ENCODE results near the gene ADAMTS12. TPM values are rescaled to one million over a fixed set of nuclear protein-coding genes. Genes with fewer than 3 reads are reported as not detected.
"Not testable (repeated sequence)": the region's sequence is repeated elsewhere in the genome, so short reads cannot be mapped to it uniquely, and the experiment has no call there.

The ADAMTS12 gene
- total RNA-seq, 1 donor from 2014 or later, result 4.1 TPM

DNA sequence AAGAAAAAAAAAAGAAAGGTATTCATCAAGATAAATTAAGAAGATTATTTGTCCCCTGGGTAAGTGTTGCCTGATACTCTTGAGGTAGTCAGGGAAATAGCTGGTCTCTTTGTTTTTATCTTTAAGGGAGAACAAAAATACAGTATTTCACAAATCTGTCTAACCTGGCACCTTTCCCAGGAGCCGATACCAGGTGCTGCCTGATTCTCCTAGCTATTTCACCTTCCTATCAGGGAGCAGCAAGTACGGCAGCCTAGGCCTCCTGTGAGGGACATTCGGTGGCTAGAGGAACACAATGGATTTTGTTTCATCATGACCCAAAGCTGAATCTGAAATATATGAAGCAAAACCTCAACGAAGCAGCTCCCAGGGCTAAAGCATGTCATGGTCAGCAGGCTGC, 365.0 kb downstream of the ADAMTS12 start:
- DNase-seq (ENCODE audit: low read depth), result no peak
- Histone ChIP-seq H3K4me3 (ENCODE audit: low read depth, low read length) (no peak overlapping the region), H3K36me3 (ENCODE audit: control insufficient read depth, insufficient read depth, low read length) (no peaks in the 10 kb centered on the region), H3K27me3 (ENCODE audit: control insufficient read depth, insufficient read depth, low read length) (no peaks in the 10 kb centered on the region)
- TF ChIP-seq, protein P1, sequence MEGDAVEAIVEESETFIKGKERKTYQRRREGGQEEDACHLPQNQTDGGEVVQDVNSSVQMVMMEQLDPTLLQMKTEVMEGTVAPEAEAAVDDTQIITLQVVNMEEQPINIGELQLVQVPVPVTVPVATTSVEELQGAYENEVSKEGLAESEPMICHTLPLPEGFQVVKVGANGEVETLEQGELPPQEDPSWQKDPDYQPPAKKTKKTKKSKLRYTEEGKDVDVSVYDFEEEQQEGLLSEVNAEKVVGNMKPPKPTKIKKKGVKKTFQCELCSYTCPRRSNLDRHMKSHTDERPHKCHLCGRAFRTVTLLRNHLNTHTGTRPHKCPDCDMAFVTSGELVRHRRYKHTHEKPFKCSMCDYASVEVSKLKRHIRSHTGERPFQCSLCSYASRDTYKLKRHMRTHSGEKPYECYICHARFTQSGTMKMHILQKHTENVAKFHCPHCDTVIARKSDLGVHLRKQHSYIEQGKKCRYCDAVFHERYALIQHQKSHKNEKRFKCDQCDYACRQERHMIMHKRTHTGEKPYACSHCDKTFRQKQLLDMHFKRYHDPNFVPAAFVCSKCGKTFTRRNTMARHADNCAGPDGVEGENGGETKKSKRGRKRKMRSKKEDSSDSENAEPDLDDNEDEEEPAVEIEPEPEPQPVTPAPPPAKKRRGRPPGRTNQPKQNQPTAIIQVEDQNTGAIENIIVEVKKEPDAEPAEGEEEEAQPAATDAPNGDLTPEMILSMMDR (IDR thresholded peaks at IDR 0.05; ENCODE audit: insufficient read depth, low read length, poor library complexity, severe bottlenecking), result no peak

DNA sequence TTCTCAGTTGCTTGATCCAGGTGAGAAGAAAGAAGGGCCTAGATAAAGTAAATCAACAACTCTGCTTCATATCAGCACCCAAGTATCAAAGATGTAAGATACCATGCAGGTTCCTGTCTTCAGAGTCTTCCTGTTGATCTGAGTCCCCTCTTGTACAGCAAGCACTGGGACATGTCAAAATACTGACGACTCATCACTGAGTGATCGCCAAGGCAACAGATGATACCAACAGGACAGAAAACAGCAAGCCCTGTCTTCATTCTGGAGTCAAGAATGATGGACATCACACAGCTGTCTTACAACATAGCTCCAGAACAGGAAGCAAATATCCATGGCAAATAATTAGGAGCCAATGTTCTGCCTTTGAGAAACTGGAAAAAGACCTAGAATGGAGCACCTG, 367.3 kb downstream of the ADAMTS12 start:
- no peak for DNase-seq (ENCODE audit: low read depth)
- no peak overlapping the region for H3K4me3 ChIP-seq (ENCODE audit: low read depth, low read length)
- TF ChIP-seq, protein P1 (IDR thresholded peaks at IDR 0.05; ENCODE audit: insufficient read depth, low read length, poor library complexity, severe bottlenecking), result no peak
- no peaks in the 10 kb centered on the region for H3K36me3 ChIP-seq (ENCODE audit: control insufficient read depth, insufficient read depth, low read length)
- H3K27me3 ChIP-seq (ENCODE audit: control insufficient read depth, insufficient read depth, low read length), result no peaks in the 10 kb centered on the region

DNA sequence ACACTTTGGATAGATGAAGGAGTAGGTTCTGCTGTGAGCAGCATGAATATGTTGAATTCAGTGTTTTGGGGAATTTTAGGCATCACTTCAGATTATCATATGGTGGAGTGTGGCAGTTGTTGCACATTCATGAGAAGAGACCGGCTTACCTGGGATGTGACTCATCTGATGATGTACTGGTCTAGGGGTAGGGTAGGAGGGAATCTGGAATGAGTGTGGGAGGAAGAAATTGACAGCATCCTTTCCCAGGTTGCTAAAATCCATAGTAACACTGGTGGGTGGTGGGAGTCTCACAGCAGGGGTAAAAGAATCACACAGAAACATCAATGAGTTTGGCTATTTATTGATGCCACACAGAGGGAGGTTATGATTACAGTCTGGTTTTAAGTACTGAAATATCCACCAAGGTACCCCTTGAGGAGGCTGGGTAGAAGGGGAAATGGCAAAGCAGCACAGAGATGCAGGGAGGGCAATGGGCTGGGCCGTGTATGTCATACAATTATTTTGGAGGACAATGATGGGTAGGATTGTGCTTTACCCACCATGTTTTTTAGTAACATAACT, 368.5 kb downstream of the ADAMTS12 start:
- H3K36me3 ChIP-seq (ENCODE audit: control insufficient read depth, insufficient read depth, low read length), result no peaks in the 10 kb centered on the region
- H3K4me3 ChIP-seq (ENCODE audit: low read depth, low read length), result no peak overlapping the region
- no peak for DNase-seq (ENCODE audit: low read depth)
- TF ChIP-seq, protein P1 (IDR thresholded peaks at IDR 0.05; ENCODE audit: insufficient read depth, low read length, poor library complexity, severe bottlenecking), result no peak
- no peaks in the 10 kb centered on the region for H3K27me3 ChIP-seq (ENCODE audit: control insufficient read depth, insufficient read depth, low read length)

DNA sequence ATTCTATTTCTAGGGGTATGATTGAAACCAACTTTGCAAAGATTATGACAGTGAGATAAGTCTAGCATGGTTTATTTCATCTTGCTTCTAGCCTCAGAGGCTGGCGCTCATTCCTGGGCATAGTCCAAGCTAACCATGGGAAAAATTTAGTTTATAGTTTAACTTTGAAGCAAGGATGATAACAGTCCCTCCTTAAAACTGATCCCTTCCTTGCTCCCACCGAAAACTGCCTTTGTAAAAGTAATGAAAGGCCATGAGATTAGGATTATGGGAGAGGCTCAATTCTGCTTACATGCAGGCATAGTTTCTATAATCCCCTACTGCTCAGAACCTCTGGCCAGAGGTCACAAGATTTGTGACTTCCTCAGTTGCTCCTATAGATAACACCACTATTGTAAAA, 375.4 kb downstream of the ADAMTS12 start:
- no peaks in the 10 kb centered on the region for H3K36me3 ChIP-seq (ENCODE audit: control insufficient read depth, insufficient read depth, low read length)
- TF ChIP-seq, protein P1 (IDR thresholded peaks at IDR 0.05; ENCODE audit: insufficient read depth, low read length, poor library complexity, severe bottlenecking), result no peak
- H3K27me3 ChIP-seq (ENCODE audit: control insufficient read depth, insufficient read depth, low read length), result no peaks in the 10 kb centered on the region
- DNase-seq (ENCODE audit: low read depth), result no peak
- H3K4me3 ChIP-seq (ENCODE audit: low read depth, low read length), result no peak overlapping the region

DNA sequence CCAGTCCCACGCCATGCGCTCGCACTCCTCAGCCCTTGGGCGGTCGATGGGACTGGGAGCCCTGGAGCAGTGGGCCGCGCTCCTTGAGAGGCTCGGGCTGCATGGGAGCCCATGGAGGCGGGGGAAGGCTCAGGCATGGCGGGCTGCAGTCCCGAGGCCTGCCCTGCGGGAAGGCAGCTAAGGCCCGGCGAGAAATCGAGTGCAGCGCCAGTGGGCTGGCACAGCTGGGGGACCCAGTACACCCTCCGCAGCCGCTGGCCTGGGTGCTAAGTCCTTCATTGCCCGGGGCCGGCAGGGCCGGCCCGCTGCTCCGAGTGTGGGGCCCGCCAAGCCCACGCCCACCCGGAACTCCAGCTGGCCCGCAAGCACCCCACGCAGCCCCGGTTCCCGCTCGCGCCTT, 376.4 kb downstream of the ADAMTS12 start:
- DNase-seq (ENCODE audit: low read depth); H3K4me3 ChIP-seq (ENCODE audit: low read depth, low read length); H3K27me3 ChIP-seq (ENCODE audit: control insufficient read depth, insufficient read depth, low read length); H3K36me3 ChIP-seq (ENCODE audit: control insufficient read depth, insufficient read depth, low read length): not testable (repeated sequence)

DNA sequence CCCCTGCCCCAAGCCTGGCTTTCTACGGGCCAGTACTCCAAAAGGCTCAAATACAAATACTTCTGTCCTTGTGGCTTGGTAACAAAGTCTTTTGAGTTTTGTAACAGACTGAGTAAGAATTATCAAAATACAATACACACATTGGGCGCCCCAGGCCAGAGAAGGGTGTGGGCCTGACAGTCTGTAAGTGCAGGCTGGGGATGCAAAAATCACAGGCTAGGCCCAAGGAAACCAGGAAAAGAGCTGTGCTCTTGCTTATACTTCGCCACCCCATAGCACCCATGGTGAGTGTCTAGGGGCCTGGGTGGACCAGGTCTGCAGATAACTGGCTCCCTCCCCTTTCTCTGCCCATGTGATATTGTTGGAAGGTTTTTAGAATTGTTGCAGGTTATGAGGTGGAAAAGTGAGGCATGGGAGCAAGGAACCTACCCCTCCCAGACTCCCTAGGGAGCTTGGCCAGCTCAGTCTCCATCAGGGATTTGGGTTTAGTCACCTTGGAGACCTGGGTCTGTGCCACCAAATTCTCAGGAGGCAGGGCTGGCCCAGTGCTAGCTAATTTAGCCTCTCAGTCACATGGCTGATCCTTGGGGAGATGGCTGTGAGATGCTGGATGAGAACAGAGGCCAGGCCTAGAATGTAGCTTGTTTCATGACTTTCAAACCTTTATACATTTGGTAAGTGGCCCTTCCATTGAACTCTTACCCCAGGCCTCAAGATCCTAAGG, 378.2 kb downstream of the ADAMTS12 start:
- H3K4me3 ChIP-seq (ENCODE audit: low read depth, low read length), result no peak overlapping the region
- H3K27me3 ChIP-seq (ENCODE audit: control insufficient read depth, insufficient read depth, low read length), result no peaks in the 10 kb centered on the region
- TF ChIP-seq, protein P1 (IDR thresholded peaks at IDR 0.05; ENCODE audit: insufficient read depth, low read length, poor library complexity, severe bottlenecking), result no peak
- DNase-seq (ENCODE audit: low read depth), result no peak
- H3K36me3 ChIP-seq (ENCODE audit: control insufficient read depth, insufficient read depth, low read length), result no peaks in the 10 kb centered on the region
